ENCODE results near the gene AGTRAP.

AGTRAP gene, protein sequence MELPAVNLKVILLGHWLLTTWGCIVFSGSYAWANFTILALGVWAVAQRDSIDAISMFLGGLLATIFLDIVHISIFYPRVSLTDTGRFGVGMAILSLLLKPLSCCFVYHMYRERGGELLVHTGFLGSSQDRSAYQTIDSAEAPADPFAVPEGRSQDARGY

DNA sequence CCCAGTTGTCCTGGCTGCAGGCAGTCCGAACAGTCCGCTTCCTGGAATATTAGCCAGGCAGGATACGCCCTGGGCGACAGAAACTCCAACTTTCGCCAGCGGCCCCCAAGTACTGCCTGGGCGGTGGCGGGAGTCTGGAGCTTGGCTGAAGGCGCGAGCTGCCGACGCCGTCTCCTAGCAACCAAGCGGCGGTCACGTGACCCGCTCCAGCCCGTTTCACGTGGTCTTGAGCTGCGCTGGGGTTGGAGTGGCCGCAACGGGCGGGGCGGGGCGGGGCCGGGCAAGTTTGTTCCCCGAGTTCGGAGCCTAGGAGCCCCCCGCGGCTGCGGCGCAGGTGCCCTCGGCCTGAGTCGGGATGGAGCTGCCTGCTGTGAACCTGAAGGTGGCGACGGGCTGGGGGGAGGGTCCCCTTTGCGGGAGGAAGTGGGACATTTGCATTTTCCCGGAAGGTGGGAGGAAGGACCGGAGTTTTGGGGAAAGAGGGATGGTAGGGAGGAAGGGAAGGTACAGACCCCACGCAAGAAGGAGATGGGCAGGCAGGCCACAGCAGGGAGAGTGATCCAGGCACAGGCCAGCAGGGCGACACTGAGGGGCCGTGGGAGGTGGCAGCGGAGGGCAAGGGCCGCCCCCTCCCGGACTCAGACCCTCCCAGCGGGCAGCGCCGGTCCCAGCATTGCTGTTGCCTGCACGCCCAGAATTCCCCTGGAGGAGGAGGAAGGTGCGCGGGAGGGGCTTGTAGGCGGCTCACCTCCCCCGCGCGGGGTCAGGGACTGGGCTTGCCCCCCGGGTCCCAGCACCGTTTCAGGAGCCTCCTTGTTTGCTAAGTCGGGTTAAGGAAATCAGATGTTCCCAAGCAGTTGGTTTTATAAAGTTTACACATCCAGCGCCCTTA lies at the start of gene AGTRAP:
AGTRAP (plus strand) TSS at position 283 of the 892 bp plus-strand sequence; CDS start at position 356, 73 bp downstream.
- DNase-seq = peak; percentile 35

DNA sequence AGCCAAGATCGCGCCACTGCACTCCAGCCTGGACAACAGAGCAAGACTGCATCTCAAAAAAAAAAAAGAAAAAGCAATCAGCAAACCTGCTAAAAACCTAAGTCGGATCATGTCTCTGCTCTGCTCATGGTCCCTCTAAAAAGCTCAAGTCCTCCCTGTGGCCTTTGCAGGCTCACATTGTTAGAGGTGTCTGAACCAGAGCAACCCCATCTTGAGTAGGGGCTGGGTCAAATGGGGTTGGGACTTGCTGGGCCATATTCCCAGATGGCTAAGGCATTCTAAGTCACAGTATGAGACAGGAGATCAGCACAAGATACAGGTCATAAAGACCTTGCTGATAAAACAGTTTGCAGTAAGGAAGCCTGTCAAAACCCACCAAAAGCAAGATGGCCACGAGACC lies 47.4 kb upstream of the AGTRAP start:
- DNase-seq = no peak

DNA sequence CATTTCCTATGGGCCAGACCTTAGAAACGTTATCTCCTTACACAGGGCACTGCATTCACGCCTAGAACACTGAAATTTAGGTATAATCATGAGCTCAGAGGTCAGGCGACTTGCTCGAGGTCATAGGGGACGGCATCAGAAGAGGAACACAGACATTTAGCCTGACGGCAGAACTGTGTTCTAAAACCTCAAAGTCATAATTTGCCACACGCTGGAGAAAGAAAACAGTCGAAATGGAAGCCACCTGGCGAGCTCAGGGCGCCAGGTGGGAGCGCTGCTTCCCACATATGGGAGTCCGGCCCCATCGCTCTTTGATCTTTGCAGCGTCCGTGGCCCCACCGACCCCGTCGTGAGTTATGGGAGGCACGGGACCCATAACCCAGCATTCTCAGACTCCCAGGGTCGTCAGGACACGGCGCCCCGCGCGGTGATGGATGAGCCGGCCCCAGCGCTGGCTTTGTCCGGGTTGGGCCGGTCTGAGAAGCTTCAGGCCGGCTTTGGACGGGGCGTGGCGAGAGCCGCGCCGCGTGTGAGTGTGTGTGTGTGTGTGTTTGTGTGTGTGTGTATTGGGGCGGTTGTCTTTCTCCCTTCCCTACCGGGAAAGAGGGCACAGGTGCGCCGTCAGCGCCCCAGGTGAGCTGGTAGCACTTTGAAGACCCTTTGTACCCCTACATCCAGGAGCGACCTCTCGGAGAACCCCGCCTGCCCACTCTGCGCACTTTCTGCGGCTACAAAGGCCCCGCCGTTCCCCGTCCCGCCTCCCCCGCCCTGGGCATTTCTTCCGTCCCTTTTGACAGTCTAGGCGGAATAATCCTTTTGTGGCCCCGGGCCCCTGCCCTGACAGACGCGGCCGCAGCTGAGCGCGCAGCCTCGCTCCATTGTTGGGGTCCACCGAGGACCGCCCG lies 45.3 kb upstream of the AGTRAP start:
- DNase-seq = no peak

DNA sequence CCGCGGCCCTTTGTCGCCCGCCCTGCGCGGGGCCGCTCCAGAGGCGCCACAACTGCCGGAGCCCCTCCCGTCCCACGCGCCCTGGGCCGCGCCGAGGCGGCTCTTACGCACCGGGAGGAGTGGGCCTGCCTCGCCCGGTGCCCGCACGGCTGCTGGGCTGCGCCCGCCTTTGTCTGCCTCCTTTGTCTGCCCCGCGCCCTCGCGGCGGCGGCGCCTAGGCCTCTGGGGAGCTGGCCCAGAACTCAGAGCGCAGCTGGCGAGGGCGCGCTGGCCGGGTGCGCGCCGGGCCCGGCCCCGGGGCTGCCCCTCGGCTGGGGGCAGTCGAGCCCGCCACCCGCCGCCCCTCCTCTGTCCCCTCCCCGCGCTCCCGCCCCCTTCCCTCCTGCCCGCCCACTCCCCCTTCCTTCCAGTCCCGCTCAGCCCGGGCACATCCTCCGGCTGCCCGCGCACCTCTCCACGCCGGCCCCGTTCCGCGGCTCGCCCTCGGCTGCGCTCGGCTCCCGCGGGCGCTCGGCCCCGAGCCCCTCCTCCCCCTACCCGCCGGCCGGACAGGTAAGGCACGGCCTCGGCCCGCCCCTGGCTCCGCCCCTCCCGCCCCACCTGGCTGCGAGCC lies 44.5 kb upstream of the AGTRAP start, which contains the start of gene DRAXIN:
DRAXIN (plus strand) TSS at position 409 of the 613 bp plus-strand sequence. CDS start 14,549 bp downstream, outside the sequence.
- DNase-seq = no peak

DNA sequence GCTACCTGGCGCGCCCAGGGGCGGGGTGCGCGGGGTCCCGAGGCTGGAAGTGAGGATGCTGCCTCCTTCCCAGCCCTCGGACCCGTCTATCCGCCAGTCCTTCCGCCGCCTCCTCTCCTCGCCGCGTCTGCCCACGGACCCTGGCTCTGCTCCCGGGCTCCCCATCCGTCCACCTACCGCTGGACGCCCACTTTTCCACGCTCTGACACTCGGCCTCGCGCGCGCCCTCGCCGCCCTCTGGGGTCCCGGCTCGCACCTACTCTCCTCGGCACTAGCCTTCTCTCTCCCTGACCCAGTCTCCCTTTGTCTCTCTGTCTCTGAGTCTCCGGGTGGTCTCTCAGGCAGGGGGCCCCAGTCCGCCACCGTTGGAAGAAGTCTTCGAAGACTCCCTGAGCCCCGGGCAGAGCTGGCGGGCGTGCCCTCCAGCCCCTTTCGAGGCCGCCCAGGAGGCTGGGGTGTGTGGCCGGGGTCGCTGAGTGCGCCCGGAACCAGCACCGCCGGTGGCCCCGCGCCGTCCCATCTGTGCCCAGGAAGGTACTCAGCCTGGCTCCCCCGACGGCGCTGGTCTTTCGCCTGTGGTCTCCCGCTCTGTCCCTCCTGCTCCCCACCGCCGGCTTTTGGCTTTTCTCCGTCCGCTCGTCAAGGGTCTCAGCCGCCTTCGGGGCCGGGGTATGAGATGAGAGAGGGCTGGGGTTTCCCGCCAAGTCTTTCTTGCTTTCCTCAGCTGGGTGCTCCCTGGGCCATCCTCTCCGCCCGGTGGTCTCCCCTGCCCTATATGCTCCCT lies 43.8 kb upstream of the AGTRAP start:
- DNase-seq = no peak

DNA sequence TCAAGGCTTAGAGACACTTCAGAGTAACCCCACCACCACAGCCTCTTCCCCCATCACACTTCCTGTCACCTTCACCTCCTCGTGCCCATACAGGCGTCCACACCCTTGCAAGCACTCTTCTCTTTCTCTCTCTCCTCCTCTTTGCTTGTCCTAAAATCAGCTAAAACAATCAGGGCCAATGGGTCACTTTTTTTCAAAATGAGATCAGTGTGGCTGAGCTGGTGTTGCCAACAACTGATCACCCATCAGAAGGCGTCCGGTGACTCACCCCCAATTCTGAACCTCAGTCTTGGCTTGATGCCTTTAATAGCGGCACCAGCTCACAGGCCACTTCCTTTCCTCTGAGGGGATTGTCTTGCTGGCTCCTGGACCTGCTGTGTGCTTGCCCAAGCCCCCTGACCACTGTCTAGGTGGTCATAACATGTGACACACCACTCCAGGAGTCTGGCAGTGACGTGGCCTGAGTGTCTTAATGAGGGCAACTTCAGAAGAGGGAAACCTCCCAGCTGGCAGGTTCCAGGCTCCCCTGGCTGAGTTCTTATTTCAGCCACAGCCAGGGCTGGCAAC lies 42.8 kb upstream of the AGTRAP start:
- no peak for DNase-seq

DNA sequence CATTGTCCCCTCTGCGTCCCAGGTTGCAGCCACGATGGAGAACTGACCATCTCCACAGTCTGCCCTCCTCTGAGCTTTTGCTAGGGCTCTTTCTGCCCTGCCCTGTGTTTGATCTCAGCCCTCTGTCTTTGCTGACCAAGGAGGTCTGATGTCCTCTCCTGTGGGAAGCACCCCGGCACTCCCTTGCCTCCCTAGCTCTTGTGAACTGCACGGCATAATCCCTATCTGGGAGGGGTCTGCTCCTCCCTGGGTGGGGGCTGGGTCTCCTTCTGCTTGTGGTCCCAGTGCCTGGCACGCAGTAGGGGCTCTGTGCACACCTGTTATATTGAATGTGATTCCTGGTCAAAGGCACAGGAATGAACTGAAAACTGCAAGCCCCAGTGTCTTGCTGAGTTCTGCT lies 42.0 kb upstream of the AGTRAP start:
- DNase-seq = no peak

DNA sequence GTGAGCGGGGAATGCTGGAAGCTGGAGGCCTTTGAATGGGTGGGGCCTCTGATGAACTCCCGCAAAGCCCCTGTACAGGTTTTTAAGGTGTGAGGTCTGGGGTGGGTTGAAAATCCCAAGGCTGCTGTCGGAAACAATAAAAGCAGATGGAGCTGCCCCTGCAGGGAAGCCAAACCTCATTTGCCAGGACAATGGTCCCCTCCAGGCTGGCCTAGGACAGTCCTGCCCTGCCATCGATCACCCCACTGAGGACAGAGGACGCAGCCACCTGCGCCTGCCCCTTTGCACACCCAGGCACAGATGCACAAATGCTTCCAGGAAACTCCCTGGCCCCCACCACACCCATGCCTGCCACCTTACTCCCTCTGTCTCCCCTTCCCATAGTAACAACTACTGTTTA lies 40.1 kb upstream of the AGTRAP start:
- no peak for DNase-seq

DNA sequence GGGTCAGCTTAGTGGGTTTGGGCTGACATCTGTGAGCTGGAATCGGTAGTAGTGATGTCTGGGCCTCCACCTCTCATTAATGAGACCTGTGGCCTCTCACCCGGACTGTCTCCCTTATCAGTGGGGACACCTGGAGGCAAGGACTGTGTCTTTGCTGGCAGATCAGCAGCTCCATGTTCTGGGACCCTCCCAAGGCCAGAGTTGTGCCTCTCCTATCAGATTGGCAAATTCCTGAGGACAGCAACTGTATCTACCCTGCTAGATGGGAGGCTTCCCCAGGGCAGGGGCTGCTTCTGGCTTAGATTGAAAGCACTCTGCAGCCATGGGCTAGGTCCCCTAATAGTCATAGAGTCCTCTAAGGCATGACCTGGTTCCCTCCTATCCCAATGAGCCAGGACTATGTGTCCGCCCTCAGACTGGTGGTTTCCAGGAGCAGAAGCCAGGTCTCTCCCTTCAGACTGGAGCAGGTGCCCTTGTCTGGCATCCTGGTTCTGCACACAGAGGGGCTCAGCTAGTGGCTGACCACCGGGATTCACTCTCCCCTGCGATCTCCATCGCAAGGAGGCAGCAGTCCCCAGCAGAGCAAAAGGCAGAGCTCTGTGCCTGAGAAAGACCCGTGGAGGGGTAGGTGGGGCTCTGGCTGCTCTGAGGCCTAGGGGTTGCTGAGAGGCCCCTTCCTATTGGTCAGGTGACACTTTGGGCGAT lies 38.6 kb upstream of the AGTRAP start:
- no peak for DNase-seq

DNA sequence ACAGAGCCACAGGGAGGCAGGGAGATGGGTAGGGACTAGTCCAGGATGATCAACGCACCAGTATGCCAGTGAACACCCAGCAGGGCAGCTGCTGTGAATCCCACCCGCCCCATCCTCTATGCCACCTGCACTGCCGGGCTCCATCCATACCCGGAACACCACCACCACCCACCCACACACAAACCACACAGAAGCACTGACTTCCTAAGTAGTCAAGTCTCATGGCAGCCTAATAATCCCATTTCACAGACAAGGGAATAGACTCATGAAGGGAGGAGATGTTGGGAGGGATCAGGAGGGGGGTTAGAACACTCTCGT lies 38.1 kb upstream of the AGTRAP start:
- no peak for DNase-seq

DNA sequence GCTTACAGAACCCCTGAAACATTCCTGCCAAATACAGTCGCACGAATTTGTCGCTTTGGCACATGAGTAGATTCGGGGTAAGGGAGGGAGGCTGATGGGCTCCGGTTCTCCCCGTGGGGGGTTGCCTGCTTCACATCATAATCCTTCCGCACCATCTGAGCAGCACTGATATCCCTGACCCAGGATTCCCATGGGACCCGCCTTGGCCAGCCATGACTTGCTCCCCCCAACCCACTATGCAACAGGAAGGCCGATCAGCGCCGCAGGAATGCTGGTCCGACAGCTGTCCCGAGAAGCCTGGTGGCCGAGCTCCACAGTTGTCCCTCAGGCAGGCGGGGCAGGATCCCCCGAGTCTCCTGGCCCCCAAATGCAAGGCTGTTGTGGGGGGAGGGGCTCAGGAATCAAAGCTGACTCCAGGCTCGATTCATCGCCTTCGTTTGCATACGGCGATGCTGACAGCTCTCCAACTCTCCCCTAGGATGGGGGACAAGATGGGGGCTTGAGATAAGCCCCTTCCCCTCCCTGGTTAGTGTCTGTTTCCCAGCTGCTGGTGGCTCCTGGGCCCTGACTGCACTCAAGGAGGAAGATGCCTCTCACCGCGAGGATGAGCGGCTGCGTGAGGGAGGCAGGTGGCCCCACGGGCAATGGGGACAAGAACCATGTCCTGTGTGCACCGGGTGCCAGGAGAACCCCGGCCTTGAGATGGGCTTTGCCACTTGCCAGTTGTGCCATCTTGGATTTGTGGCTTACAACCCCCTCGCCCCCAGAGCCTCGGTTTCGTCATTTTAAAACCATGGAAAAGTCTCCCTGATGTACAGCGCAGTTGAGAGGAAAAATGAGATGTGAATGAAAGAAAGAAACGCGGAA lies 35.1 kb upstream of the AGTRAP start:
- DNase-seq = no peak

DNA sequence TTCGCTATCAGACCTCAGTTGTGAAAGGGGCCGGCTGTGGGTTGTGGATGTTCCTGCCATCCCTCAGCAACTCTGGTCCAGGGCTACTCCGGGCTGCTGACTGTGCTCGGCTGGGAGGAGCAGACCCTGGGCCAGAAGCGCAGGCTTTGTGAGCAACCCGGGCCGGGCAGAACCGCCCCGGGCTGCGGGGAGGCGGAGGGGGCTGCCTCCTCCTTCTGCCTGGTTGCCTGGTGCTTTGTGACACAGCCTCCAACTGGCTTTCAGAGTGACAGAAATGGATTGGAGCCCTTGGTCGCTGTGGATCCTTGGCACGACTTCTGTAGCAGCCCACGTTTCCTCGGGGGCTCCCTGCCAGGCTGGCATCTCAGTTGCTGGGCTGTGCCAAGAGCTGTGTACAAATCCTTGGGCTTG lies 34.4 kb upstream of the AGTRAP start:
- DNase-seq = no peak

DNA sequence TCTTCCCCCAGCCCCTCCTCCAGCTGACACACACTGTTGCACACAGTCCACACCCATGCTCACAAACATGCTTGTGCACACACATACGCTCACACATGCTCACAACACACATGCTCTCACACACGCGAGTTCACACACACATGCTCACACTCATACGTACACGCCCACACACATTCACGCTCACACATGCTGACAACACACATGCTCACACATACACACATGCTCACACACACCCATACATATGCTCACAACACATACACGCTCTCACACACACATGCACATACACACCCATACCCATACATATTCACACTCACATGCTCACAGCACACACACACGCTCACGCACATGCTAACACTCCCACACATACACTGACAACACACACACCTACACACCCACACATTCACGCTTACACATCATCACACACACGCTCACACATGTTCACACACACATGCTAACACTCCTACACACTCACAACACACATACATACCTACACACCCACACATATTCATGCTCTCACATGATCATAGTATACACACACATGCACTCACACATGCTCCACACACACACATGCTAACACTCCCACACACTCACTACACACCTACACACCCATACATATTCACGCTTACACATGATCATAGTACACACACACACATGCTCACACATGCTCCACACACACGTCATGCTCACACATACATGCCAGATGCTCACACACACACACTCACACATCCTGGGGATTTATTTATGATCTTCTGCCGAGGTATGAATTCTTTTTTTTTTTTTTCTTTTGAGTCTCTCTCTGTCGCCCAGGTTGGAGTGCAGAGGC lies 33.7 kb upstream of the AGTRAP start:
- no peak for DNase-seq

DNA sequence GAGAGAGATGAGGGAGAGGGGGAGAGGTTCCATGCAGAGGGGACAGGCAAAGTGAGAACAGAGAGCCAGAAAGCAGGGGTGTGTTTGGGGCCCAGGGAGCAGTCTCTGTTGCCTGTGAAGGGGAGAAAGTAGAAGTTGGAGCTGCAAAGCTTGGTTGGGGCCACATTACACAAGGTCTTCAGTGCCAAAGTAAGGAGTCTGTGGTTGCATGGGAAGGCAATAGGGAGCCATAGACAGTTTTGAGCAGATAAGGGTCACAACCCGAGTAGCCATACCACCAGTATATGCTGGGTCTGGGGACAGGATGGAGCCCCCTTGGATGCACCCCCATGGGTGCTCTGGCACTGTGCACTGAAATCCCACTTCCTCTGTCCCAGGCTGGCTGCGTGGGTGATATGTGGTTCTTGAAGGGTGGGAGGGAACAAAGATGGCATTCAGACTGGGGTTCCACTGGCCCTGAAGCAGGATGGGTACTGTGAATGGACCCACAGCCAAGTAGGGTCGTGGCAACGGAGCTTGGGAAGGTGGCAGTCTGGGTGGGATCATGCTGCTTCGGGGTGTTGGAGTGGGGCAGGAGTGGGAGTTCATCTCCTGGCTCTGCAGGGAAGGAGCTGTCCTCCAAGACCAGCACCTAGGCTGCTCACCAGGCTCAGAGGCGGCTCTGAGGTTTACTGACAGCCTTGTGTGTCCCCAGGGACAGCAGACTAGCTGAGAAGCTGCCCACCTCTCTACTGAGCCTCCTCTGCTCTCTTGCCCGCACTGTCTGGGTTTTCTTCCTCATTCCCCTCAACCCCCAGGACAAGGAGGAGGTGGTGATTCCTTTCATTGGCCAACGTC lies 32.4 kb upstream of the AGTRAP start:
- no peak for DNase-seq

DNA sequence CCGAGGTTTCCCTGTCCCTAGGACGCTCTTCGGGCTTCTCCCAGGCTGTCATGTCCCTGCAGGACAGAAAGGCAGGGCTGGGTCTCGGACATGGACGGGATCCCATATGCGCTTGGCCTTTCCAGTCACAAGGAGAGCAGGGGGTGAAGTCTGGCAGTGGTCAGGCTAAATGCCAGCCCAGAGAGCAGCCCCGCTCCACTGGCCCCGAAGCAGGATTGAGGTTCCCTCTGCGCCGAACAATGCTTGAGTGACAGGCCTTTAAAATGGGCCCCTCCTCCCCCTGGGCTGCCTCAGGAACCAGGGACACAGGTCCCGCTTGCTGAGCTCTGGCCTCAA lies 31.8 kb upstream of the AGTRAP start:
- no peak for DNase-seq

DNA sequence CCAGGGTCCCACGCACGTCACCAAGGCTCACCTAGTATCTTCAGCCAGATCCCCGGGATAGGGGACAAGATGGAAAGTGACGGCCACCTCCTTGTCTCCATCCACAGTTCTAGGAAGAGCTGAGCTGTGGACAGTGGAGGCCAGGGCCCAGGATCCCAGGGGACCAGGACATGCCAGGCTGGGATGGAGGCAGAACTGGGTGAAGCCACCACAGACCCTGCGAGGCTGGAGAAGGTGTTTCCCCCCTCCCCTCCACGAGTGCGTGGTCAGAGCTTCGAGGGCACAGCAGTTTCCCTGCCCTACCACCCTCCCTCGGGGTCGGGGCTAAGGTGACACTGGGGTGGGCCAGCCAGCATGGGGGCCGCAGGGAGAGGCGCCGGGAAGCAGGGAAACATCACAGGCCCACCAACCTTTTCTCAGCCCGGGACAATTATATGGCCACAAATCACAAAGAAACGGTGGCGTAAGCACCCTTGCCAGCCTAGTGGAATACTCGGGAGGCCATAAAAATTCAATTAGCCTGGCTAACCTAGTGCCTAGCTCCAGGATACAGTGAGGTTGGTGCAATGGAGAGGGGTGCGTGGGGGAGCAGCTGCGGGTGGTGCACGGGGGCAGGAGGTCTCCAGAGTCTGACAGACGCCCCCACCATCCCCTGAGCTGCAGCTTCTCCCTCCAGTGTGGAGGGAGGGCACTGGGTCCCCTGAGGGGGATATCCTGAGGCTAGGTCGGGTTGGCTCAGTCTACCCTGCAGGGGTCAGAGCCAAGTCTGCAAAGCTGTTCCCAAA lies 31.1 kb upstream of the AGTRAP start:
- DNase-seq = no peak

DNA sequence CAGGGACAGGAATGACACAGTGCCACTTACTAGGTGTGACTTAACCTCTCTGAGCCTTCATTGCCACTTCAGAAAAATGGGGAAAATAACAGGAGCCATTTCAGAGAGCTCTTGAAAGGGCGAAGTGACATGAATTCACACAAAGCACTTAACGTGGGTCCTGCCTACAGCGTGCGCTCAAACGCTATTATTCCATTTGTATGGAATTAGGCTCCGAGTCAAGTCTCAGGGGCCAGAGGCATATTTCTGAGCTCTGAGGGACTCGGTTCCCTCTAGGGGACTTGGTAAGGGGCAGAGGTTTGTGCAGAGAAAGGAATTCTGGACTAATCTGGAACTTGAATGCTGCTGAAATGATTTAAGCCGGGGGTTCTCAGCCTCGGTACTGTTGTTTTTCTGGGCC lies 30.3 kb upstream of the AGTRAP start:
- no peak for DNase-seq

DNA sequence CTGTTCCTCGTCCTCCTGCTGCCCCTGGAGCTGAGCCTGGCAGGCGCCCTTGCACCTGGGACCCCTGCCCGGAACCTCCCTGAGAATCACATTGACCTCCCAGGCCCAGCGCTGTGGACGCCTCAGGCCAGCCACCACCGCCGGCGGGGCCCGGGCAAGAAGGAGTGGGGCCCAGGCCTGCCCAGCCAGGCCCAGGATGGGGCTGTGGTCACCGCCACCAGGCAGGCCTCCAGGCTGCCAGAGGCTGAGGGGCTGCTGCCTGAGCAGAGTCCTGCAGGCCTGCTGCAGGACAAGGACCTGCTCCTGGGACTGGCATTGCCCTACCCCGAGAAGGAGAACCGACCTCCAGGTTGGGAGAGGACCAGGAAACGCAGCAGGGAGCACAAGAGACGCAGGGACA lies 29.6 kb upstream of the AGTRAP start:
- DNase-seq = no peak

Data from NCI-H2081 treated with DMSO at 0.1 percent for 48 hours (cell line).